ENCODE data around the gene CLN3. TPM values are rescaled to one million over a fixed set of nuclear protein-coding genes. Genes with fewer than 3 reads are reported as not detected.

Gene CLN3
- polyA plus RNA-seq, 2 of the 4 experiments (the other 2 are of a cell fraction) = 17.4 to 21.5 TPM

- TF ChIP-seq, protein P1, sequence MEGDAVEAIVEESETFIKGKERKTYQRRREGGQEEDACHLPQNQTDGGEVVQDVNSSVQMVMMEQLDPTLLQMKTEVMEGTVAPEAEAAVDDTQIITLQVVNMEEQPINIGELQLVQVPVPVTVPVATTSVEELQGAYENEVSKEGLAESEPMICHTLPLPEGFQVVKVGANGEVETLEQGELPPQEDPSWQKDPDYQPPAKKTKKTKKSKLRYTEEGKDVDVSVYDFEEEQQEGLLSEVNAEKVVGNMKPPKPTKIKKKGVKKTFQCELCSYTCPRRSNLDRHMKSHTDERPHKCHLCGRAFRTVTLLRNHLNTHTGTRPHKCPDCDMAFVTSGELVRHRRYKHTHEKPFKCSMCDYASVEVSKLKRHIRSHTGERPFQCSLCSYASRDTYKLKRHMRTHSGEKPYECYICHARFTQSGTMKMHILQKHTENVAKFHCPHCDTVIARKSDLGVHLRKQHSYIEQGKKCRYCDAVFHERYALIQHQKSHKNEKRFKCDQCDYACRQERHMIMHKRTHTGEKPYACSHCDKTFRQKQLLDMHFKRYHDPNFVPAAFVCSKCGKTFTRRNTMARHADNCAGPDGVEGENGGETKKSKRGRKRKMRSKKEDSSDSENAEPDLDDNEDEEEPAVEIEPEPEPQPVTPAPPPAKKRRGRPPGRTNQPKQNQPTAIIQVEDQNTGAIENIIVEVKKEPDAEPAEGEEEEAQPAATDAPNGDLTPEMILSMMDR (IDR thresholded peaks at IDR 0.05) = no peak
- TF ChIP-seq HEYL (CRISPR knock-in tag; IDR thresholded peaks at IDR 0.05) (no peak), HOXA7 (CRISPR knock-in tag; IDR thresholded peaks at IDR 0.05) (no peak), POLR2AphosphoS2 (conservative IDR thresholded peaks at IDR 0.05; ENCODE audit: low read length) (no peak), CBX8 (IDR thresholded peaks at IDR 0.05) (no peak), CBX2 (IDR thresholded peaks at IDR 0.05; ENCODE audit: borderline replicate concordance, low read depth) (no peak), KDM1A (IDR thresholded peaks at IDR 0.05; ENCODE audit: low read depth) (no peak)
- TF ChIP-seq, protein P2, sequence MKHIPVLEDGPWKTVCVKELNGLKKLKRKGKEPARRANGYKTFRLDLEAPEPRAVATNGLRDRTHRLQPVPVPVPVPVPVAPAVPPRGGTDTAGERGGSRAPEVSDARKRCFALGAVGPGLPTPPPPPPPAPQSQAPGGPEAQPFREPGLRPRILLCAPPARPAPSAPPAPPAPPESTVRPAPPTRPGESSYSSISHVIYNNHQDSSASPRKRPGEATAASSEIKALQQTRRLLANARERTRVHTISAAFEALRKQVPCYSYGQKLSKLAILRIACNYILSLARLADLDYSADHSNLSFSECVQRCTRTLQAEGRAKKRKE (CRISPR knock-in tag; IDR thresholded peaks at IDR 0.05; ENCODE audit: low read depth) = no peak
These were observed 20.2 kb upstream of the CLN3 start (continued) for GRCh38 chr16:28511801-28512789.

- no peak for FAIRE-seq
- CTCF ChIA-PET = no interaction called here
These were observed 19.2 kb upstream of the CLN3 start for GRCh38 chr16:28511031-28511430.

More at GRCh38 chr16:28511031-28511430, 19.2 kb upstream of the CLN3 start:
- Histone ChIP-seq H3K27ac (no peak overlapping the region), H3K4me2 (no peak overlapping the region), H3K4me3 (no peak overlapping the region), H3K4me1 (no peaks in the 10 kb centered on the region), H3K9me3 (no peaks in the 10 kb centered on the region)
- ATAC-seq (no peak), DNase-seq (ENCODE audit: low read depth in 1 of 2, low spot score in 1 of 2) (no peak)
- POLR2A ChIA-PET = no interaction called here
- WGBS (ENCODE audit: missing lambda C conversion rate) = 81% methylated on average over 3 of the region's 3 CpGs
- TF ChIP-seq EHF (CRISPR knock-in tag; IDR thresholded peaks at IDR 0.05) (no peak), NR3C1 (IDR thresholded peaks at IDR 0.05) (no peak), CEBPB (IDR thresholded peaks at IDR 0.05) (no peak), REST (IDR thresholded peaks at IDR 0.05) (no peak), ELK1 (IDR thresholded peaks at IDR 0.05; ENCODE audit: low read depth, low read length) (no peak), USF2 (IDR thresholded peaks at IDR 0.05) (no peak)
